ENCODE data around the gene OR13J1.

DNA sequence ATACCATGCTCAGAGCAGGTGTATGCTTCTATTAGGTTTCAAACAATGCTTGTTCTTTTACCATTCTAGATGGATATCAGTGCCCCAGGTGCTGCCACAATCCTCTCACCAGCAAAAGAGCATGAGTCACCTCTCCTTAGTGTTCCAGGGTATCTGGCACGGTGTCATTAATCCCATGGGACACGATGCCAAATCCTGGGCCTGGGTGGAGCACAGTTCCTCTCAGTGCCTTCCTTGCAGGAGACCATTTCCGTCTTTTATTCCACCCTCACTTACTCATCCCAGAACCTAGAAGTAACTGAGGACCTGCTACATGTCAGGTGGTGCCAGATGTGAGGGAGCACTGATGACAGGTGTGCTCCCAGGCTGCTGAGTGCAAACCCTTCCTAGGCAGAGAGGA is 1.3 kb upstream of the OR13J1 start:
- TF ChIP-seq POLR2A (IDR thresholded peaks at IDR 0.05) (no peak), POLR2AphosphoS5 (IDR thresholded peaks at IDR 0.05) (no peak)
- TF ChIP-seq, protein P1, sequence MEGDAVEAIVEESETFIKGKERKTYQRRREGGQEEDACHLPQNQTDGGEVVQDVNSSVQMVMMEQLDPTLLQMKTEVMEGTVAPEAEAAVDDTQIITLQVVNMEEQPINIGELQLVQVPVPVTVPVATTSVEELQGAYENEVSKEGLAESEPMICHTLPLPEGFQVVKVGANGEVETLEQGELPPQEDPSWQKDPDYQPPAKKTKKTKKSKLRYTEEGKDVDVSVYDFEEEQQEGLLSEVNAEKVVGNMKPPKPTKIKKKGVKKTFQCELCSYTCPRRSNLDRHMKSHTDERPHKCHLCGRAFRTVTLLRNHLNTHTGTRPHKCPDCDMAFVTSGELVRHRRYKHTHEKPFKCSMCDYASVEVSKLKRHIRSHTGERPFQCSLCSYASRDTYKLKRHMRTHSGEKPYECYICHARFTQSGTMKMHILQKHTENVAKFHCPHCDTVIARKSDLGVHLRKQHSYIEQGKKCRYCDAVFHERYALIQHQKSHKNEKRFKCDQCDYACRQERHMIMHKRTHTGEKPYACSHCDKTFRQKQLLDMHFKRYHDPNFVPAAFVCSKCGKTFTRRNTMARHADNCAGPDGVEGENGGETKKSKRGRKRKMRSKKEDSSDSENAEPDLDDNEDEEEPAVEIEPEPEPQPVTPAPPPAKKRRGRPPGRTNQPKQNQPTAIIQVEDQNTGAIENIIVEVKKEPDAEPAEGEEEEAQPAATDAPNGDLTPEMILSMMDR (IDR thresholded peaks at IDR 0.05), result no peak

Measured in breast epithelium (tissue), 3 donors.